ENCODE results near the gene SERPINB10. TPM values are rescaled to one million over a fixed set of nuclear protein-coding genes. Genes with fewer than 3 reads are reported as not detected.

SERPINB10 gene
- total and polyA plus RNA-seq, 9 of the 15 experiments (the other 6 are each of a cell fraction or from before 2014, with no cell fraction given): not detected

GRCh38 chr18:63890237-63890949 lies 17.4 kb upstream of the SERPINB10 start (continued):
- no peak for TF ChIP-seq ZBTB40 (IDR thresholded peaks at IDR 0.05)
- TF ChIP-seq ZBTB40 (CRISPR knock-in tag; IDR thresholded peaks at IDR 0.05): no peak
- TF ChIP-seq HMG20A (CRISPR knock-in tag; conservative IDR thresholded peaks at IDR 0.05): no peak
- TF ChIP-seq EGR1 (conservative IDR thresholded peaks at IDR 0.05): no peak
- TF ChIP-seq KAT8 (IDR thresholded peaks at IDR 0.05; ENCODE audit: low read depth): no peak
- no peak for TF ChIP-seq CBX3 (IDR thresholded peaks at IDR 0.05; ENCODE audit: borderline replicate concordance in 1 of 2, low read length in 2 of 2)
